Measurements from ENCODE around the gene DLGAP4.

The DLGAP4 gene, protein sequence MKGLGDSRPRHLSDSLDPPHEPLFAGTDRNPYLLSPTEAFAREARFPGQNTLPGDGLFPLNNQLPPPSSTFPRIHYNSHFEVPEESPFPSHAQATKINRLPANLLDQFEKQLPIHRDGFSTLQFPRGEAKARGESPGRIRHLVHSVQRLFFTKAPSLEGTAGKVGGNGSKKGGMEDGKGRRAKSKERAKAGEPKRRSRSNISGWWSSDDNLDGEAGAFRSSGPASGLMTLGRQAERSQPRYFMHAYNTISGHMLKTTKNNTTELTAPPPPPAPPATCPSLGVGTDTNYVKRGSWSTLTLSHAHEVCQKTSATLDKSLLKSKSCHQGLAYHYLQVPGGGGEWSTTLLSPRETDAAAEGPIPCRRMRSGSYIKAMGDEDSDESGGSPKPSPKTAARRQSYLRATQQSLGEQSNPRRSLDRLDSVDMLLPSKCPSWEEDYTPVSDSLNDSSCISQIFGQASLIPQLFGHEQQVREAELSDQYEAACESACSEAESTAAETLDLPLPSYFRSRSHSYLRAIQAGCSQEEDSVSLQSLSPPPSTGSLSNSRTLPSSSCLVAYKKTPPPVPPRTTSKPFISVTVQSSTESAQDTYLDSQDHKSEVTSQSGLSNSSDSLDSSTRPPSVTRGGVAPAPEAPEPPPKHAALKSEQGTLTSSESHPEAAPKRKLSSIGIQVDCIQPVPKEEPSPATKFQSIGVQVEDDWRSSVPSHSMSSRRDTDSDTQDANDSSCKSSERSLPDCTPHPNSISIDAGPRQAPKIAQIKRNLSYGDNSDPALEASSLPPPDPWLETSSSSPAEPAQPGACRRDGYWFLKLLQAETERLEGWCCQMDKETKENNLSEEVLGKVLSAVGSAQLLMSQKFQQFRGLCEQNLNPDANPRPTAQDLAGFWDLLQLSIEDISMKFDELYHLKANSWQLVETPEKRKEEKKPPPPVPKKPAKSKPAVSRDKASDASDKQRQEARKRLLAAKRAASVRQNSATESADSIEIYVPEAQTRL

DNA sequence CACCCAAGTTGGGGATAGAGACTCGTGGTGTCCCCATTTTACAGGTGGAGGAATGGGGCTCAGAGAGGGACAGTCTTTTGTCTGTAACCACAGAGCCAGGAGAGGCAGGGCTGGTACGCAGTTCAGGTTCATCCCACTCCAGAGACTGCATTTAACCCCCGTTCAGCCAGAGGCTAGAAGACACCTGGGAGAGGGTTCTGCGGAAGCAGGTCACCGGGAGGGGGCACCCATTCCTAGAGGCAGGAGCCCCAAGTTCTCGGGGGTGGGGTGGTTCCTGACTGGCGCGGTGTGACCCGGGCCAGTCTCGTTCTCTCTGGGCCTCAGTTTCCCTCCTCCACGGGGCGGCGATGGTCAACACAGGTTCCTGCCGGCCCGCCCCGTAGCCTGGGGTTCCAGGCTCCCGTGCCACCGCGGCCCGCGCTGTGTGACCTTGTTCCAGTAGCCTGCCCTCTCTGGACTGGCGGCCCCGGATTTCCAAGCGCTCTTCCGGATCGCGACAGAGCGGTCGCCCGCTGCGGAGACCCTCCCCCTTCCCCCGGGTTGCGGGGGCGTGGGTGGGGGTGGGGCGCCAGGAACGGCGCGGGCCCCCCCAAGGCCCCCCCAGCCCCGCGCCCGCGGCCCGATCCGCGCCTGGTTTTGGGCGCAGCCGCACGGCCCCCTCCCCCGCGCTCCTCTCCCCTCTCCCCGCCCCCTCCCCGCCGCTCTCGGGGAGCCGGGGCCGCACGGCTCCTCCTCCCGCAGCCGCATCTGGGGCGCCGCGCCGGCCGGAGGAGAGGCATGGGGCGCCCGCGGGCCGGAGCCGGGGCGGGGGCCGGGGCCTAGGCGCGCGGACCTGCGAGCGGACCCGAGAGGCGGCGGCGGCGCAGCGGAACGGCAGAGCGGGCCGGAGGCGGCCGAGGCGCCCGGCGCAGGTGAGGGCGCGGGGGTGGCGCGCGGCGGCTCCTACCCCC is at the start of gene DLGAP4:
TSS of gene DLGAP4 (plus strand) at position 738 of the 950 bp plus-strand sequence. CDS start 125,379 bp downstream, outside the sequence.
- H3K4me3 ChIP-seq (ENCODE audit: low read depth, low read length) = no peak within 1 kb of the TSS
- TF ChIP-seq, protein P1, sequence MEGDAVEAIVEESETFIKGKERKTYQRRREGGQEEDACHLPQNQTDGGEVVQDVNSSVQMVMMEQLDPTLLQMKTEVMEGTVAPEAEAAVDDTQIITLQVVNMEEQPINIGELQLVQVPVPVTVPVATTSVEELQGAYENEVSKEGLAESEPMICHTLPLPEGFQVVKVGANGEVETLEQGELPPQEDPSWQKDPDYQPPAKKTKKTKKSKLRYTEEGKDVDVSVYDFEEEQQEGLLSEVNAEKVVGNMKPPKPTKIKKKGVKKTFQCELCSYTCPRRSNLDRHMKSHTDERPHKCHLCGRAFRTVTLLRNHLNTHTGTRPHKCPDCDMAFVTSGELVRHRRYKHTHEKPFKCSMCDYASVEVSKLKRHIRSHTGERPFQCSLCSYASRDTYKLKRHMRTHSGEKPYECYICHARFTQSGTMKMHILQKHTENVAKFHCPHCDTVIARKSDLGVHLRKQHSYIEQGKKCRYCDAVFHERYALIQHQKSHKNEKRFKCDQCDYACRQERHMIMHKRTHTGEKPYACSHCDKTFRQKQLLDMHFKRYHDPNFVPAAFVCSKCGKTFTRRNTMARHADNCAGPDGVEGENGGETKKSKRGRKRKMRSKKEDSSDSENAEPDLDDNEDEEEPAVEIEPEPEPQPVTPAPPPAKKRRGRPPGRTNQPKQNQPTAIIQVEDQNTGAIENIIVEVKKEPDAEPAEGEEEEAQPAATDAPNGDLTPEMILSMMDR (IDR thresholded peaks at IDR 0.05; ENCODE audit: control insufficient read depth, extremely low read depth, insufficient read depth) = no peak
- no peak for DNase-seq (ENCODE audit: low read depth)

DNA sequence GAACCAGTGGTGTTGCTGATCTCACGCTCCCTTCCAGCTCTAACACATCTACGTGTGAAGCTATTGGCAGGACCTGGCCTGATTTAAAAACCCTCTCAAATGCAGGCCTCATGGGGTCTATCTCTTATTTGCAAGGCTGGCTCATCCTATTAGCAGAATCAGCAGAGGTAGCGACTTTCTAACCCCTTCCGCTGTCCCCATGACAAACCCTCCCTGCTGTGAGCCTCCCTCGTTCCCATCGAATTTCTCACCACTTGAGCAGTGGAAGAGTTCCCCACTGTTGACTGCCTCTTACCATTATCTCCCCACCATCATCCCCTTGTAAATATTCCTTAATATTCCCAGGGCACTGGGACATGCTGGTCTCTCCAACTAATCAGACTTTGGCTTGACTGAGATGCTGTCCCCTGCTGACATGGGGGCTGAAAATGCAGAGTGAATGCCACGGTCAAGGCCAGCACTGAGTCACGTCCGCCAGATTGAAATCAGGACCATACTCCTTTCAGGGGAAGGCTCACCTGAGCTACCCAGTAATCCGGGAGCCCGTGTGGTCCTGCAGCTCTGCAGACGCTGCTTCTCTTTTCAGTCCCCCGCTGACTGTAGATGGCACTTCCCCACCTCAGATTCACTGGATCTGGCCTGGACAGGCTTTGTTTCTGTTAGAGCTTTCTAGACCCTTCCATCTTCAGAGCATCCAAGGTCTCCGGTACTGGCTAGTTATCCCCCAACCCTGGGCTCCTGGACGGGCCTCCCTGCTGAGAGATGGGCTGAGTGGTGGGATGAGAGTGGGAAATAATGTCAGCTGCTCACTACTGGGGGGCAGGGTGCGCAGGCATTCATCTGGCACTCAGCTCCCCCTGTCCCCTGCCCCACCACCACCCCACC is 46.7 kb upstream of the DLGAP4 start:
- no peak for DNase-seq (ENCODE audit: low read depth)
- TF ChIP-seq, protein P1 (IDR thresholded peaks at IDR 0.05; ENCODE audit: control insufficient read depth, extremely low read depth, insufficient read depth) = no peak

DNA sequence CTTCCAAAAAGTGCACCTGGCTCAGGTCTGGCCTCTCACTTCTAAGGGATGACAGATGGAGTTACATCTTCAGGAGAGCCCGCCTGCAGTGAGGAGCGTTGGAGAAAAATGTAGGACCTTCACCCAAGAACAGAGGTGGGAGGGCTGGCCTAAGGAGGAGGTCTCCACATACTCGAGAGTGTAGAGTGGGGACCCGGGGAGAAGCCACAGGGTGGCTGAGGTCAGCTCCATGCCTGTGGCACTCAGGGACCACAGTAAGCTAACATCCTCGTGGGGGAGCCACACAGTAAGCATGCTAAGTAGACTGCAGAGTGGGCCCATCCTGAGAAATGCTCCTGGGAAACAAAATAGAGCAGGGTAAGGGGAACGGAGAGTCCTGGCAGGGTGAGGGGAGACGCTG is 45.8 kb upstream of the DLGAP4 start:
- TF ChIP-seq, protein P1 (IDR thresholded peaks at IDR 0.05; ENCODE audit: control insufficient read depth, extremely low read depth, insufficient read depth) = no peak
- DNase-seq (ENCODE audit: low read depth) = no peak

More for the DNA sequence above, 46.7 kb upstream of the DLGAP4 start:
- no peak overlapping the region for H3K4me3 ChIP-seq (ENCODE audit: low read depth, low read length)

DNA sequence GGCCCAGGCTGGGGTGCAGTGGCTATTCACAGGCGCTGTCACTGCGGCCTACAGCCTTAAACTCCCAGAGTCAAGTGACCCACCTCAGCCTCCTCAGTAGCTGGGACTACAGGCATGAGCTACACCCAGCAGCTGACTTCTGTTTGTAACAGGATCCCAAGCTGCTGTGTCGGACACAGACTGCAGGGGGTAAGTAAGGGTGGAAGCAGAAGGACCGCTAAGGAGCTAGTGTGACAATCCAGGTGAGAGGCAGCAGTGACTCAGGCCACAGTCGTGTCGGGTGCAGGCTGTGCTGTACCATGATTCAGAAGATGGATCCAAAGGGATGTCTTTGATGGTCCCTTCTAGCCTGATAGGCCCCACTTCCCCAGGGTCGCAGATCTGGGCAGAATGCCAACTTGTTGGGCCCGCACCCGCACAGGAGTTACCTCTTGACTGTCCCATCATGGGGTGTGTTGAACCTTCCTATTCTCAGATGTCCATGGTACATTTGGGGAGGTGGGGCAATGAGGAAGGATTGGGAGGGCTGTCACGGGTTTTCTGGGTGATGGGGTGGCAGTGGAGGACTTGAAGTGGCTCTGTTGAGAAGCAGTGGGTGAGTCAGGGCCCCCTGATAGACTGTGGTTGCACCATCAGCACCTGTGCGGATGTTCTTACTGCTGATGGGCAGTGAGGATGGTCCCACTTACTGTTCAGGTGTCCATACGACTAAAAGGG is 44.6 kb upstream of the DLGAP4 start:
- H3K4me3 ChIP-seq (ENCODE audit: low read depth, low read length) = no peak overlapping the region

More for the DNA sequence above, 45.8 kb upstream of the DLGAP4 start:
- H3K4me3 ChIP-seq (ENCODE audit: low read depth, low read length) = no peak overlapping the region

DNA sequence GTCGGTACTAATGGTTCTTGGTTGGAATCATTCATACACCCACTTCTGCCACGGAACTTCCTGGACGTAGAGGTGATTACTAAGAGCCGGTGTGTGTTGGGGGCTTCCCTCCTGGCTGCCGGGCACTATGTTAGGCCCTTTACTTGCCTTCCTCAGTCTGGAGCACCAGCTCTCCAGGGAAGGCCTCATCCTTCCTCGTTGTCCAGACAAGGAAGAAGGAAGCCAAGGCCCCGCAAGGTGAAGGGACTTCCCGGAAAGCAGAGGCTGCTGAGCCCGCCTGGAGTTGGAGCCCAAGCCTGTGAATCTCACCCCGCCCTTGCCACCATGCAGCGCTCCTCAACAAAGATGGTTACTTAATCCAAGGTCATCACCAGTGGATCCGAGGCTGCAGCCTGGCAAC is 43.7 kb upstream of the DLGAP4 start:
- no peak for DNase-seq (ENCODE audit: low read depth)
- H3K4me3 ChIP-seq (ENCODE audit: low read depth, low read length) = no peak overlapping the region
- TF ChIP-seq, protein P1 (IDR thresholded peaks at IDR 0.05; ENCODE audit: control insufficient read depth, extremely low read depth, insufficient read depth) = no peak

More for the DNA sequence above, 44.6 kb upstream of the DLGAP4 start:
- TF ChIP-seq, protein P1 (IDR thresholded peaks at IDR 0.05; ENCODE audit: control insufficient read depth, extremely low read depth, insufficient read depth) = no peak
- DNase-seq (ENCODE audit: low read depth) = no peak
